ENCODE data around the gene POLR1D. TPM values are rescaled to one million over a fixed set of nuclear protein-coding genes. Genes with fewer than 3 reads are reported as not detected.

POLR1D gene
- total RNA-seq, 1 donor from 2014 or later = 75.2 TPM

GRCh38 chr13:27632648-27633047, 11.0 kb downstream of the POLR1D start:
- Mint-ChIP-seq H3K4me3 (ENCODE audit: unreplicated experiment) (no peak overlapping the region), H3K27ac (ENCODE audit: unreplicated experiment) (no peak overlapping the region), H3K9me3 (ENCODE audit: low read depth) (no peaks in the 10 kb centered on the region), H3K27me3 (ENCODE audit: low read depth) (no peaks in the 10 kb centered on the region), H3K36me3 (ENCODE audit: low read depth) (peaks cover 7% of the 10 kb centered on the region), H3K4me1 (ENCODE audit: low read depth) (peaks cover 12% of the 10 kb centered on the region)
- TF ChIP-seq CTCF (IDR thresholded peaks at IDR 0.05) = no peak
- no peak for DNase-seq (ENCODE audit: low spot score)

GRCh38 chr13:27634231-27634630, 12.5 kb downstream of the POLR1D start:
- Mint-ChIP-seq H3K4me1 (ENCODE audit: low read depth) (peaks cover 26% of the 10 kb centered on the region), H3K36me3 (ENCODE audit: low read depth) (peaks cover 4% of the 10 kb centered on the region), H3K4me3 (ENCODE audit: unreplicated experiment) (no peak overlapping the region), H3K27me3 (ENCODE audit: low read depth) (no peaks in the 10 kb centered on the region), H3K9me3 (ENCODE audit: low read depth) (no peaks in the 10 kb centered on the region), H3K27ac (ENCODE audit: unreplicated experiment) (no peak overlapping the region)
- DNase-seq (ENCODE audit: low spot score) = no peak
- no peak for TF ChIP-seq CTCF (IDR thresholded peaks at IDR 0.05)

- peaks cover 4% of the 10 kb centered on the region for H3K36me3 Mint-ChIP-seq (ENCODE audit: low read depth)
- peaks cover 30% of the 10 kb centered on the region for H3K4me1 Mint-ChIP-seq (ENCODE audit: low read depth)
- no peak overlapping the region for H3K27ac Mint-ChIP-seq (ENCODE audit: unreplicated experiment)
- TF ChIP-seq CTCF (IDR thresholded peaks at IDR 0.05) = no peak
- H3K9me3 Mint-ChIP-seq (ENCODE audit: low read depth) = no peaks in the 10 kb centered on the region
- H3K27me3 Mint-ChIP-seq (ENCODE audit: low read depth) = no peaks in the 10 kb centered on the region
- H3K4me3 Mint-ChIP-seq (ENCODE audit: unreplicated experiment) = no peak overlapping the region
- no peak for DNase-seq (ENCODE audit: low spot score)
These were observed 13.1 kb downstream of the POLR1D start for GRCh38 chr13:27634791-27635190.

- Mint-ChIP-seq H3K4me3 (ENCODE audit: unreplicated experiment) (no peak overlapping the region), H3K9me3 (ENCODE audit: low read depth) (no peaks in the 10 kb centered on the region), H3K27me3 (ENCODE audit: low read depth) (no peaks in the 10 kb centered on the region), H3K36me3 (ENCODE audit: low read depth) (peaks cover 4% of the 10 kb centered on the region), H3K4me1 (ENCODE audit: low read depth) (peaks cover 30% of the 10 kb centered on the region), H3K27ac (ENCODE audit: unreplicated experiment) (no peak overlapping the region)
- no peak for DNase-seq (ENCODE audit: low spot score)
- no peak for TF ChIP-seq CTCF (IDR thresholded peaks at IDR 0.05)
These were observed 13.6 kb downstream of the POLR1D start for GRCh38 chr13:27635266-27635665.

GRCh38 chr13:27636589-27637288, 15.0 kb downstream of the POLR1D start:
- no peak for DNase-seq (ENCODE audit: low spot score)
- peak overlapping the region; percentile 1 for H3K27ac Mint-ChIP-seq (ENCODE audit: unreplicated experiment)
- no peaks in the 10 kb centered on the region for H3K27me3 Mint-ChIP-seq (ENCODE audit: low read depth)

More at GRCh38 chr13:27636589-27637288, 15.0 kb downstream of the POLR1D start:
- no peak for TF ChIP-seq CTCF (IDR thresholded peaks at IDR 0.05)
- H3K4me1 Mint-ChIP-seq (ENCODE audit: low read depth) = peaks cover 27% of the 10 kb centered on the region
- no peak overlapping the region for H3K4me3 Mint-ChIP-seq (ENCODE audit: unreplicated experiment)
- H3K36me3 Mint-ChIP-seq (ENCODE audit: low read depth) = peaks cover 4% of the 10 kb centered on the region
- no peaks in the 10 kb centered on the region for H3K9me3 Mint-ChIP-seq (ENCODE audit: low read depth)
